ENCODE results near the gene PHF14. TPM values are rescaled to one million over a fixed set of nuclear protein-coding genes. Genes with fewer than 3 reads are reported as not detected.

Gene PHF14
- total and polyA plus RNA-seq, 4 donors: 6.9 to 24.4 (median 15.3) TPM

- H3K4me1 ChIP-seq (ENCODE audit: control insufficient read depth in 4 of 4, insufficient read depth in 4 of 4, low read length in 3 of 4): peaks cover 0 to 6% (median 3%) of the 10 kb centered on the region in 4 donors
- WGBS: 45% methylated on average over 2 of the region's 2 CpGs
- peaks cover 1 to 6% (median 3%) of the 10 kb centered on the region in 4 donors for H3K36me3 ChIP-seq (ENCODE audit: control insufficient read depth in 4 of 4, insufficient read depth in 3 of 4, low read depth in 1 of 4, low read length in 3 of 4)
- TF ChIP-seq RAD21 (IDR thresholded peaks at IDR 0.05): peak in 1 of 2 donors; percentile 13
- TF ChIP-seq, protein P1, sequence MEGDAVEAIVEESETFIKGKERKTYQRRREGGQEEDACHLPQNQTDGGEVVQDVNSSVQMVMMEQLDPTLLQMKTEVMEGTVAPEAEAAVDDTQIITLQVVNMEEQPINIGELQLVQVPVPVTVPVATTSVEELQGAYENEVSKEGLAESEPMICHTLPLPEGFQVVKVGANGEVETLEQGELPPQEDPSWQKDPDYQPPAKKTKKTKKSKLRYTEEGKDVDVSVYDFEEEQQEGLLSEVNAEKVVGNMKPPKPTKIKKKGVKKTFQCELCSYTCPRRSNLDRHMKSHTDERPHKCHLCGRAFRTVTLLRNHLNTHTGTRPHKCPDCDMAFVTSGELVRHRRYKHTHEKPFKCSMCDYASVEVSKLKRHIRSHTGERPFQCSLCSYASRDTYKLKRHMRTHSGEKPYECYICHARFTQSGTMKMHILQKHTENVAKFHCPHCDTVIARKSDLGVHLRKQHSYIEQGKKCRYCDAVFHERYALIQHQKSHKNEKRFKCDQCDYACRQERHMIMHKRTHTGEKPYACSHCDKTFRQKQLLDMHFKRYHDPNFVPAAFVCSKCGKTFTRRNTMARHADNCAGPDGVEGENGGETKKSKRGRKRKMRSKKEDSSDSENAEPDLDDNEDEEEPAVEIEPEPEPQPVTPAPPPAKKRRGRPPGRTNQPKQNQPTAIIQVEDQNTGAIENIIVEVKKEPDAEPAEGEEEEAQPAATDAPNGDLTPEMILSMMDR (IDR thresholded peaks at IDR 0.05; ENCODE audit: low read depth, low read length, missing input control): no peak
- no peak for TF ChIP-seq SP1 (IDR thresholded peaks at IDR 0.05)
- TF ChIP-seq, protein P2, sequence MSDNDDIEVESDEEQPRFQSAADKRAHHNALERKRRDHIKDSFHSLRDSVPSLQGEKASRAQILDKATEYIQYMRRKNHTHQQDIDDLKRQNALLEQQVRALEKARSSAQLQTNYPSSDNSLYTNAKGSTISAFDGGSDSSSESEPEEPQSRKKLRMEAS (IDR thresholded peaks at IDR 0.05): peak; percentile 13
- TF ChIP-seq FOXA2 (IDR thresholded peaks at IDR 0.05): no peak
- no peak for TF ChIP-seq FOXA1 (IDR thresholded peaks at IDR 0.05)
- TF ChIP-seq, protein P3, sequence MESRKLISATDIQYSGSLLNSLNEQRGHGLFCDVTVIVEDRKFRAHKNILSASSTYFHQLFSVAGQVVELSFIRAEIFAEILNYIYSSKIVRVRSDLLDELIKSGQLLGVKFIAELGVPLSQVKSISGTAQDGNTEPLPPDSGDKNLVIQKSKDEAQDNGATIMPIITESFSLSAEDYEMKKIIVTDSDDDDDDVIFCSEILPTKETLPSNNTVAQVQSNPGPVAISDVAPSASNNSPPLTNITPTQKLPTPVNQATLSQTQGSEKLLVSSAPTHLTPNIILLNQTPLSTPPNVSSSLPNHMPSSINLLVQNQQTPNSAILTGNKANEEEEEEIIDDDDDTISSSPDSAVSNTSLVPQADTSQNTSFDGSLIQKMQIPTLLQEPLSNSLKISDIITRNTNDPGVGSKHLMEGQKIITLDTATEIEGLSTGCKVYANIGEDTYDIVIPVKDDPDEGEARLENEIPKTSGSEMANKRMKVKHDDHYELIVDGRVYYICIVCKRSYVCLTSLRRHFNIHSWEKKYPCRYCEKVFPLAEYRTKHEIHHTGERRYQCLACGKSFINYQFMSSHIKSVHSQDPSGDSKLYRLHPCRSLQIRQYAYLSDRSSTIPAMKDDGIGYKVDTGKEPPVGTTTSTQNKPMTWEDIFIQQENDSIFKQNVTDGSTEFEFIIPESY (IDR thresholded peaks at IDR 0.05): no peak
- peak; percentile 93 to 97 for TF ChIP-seq HNF4A (conservative IDR thresholded peaks at IDR 0.05)
- TF ChIP-seq REST (IDR thresholded peaks at IDR 0.05): no peak
- no peak for TF ChIP-seq GABPA (IDR thresholded peaks at IDR 0.05 in 1 of 2, conservative IDR thresholded peaks at IDR 0.05 in 1 of 2)
- TF ChIP-seq NR2F2 (IDR thresholded peaks at IDR 0.05): no peak
- TF ChIP-seq YY1 (IDR thresholded peaks at IDR 0.05): peak; percentile 47
- TF ChIP-seq EGR1 (IDR thresholded peaks at IDR 0.05; ENCODE audit: low read depth in 2 of 2): no peak
- peak in 1 of 2 donors; percentile 51 for TF ChIP-seq JUND (IDR thresholded peaks at IDR 0.05)
- TF ChIP-seq RXRA (IDR thresholded peaks at IDR 0.05): peak in 1 of 2 donors; percentile 13
- no peak for TF ChIP-seq TAF1 (conservative IDR thresholded peaks at IDR 0.05)
- TF ChIP-seq HNF4G (IDR thresholded peaks at IDR 0.05): peak; percentile 87
- no peak for DNase-seq (ENCODE audit: low spot score)
- H3K9ac ChIP-seq (ENCODE audit: low read depth in 1 of 2, low read length in 2 of 2): no peak overlapping the region
- H3K27me3 ChIP-seq (ENCODE audit: control insufficient read depth in 4 of 4, insufficient read depth in 4 of 4, low read length in 3 of 4): no peaks in the 10 kb centered on the region
- H3K4me3 ChIP-seq (ENCODE audit: low read depth in 1 of 3, low read length in 3 of 3): no peak overlapping the region
- H3K27ac ChIP-seq (ENCODE audit: low read depth in 1 of 2, low read length in 2 of 2): no peak overlapping the region
- H3K9me3 ChIP-seq (ENCODE audit: control insufficient read depth in 4 of 4, low read length in 3 of 4): no peaks in the 10 kb centered on the region
Measured at GRCh38 chr7:11054033-11054432, 80.4 kb downstream of the PHF14 start.

DNA sequence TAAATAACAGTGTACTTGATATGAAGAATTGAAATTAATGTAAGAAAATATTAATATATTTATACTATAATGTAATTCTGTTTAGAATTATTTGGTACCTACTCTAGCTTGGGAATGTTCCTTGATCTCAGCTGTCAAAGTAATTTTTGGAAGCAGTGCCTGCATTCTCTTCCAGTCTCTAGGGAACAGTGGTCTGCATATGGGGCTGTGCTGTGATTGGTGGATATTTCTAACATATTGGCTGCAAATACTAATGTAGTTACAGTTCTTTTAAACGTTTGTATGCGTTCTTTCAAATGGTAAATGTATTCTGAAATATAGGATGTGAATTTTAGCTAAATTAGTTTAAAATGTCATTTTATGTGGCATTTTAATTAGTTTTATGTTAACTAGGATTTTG lies 87.2 kb downstream of the PHF14 start:
- TF ChIP-seq, protein P2 (IDR thresholded peaks at IDR 0.05): no peak
- TF ChIP-seq, protein P1 (IDR thresholded peaks at IDR 0.05; ENCODE audit: low read depth, low read length, missing input control): no peak
- no peak for TF ChIP-seq JUND (IDR thresholded peaks at IDR 0.05)
- TF ChIP-seq, protein P3 (IDR thresholded peaks at IDR 0.05): no peak
- Histone ChIP-seq H3K36me3 (ENCODE audit: control insufficient read depth in 4 of 4, insufficient read depth in 3 of 4, low read depth in 1 of 4, low read length in 3 of 4) (peaks cover 0 to 14% (median 6%) of the 10 kb centered on the region in 4 donors), H3K27me3 (ENCODE audit: control insufficient read depth in 4 of 4, insufficient read depth in 4 of 4, low read length in 3 of 4) (no peaks in the 10 kb centered on the region), H3K4me3 (ENCODE audit: low read depth in 1 of 3, low read length in 3 of 3) (no peak overlapping the region), H3K4me1 (ENCODE audit: control insufficient read depth in 4 of 4, insufficient read depth in 4 of 4, low read length in 3 of 4) (no peaks in the 10 kb centered on the region), H3K9me3 (ENCODE audit: control insufficient read depth in 4 of 4, low read length in 3 of 4) (no peaks in the 10 kb centered on the region), H3K9ac (ENCODE audit: low read depth in 1 of 2, low read length in 2 of 2) (no peak overlapping the region), H3K27ac (ENCODE audit: low read depth in 1 of 2, low read length in 2 of 2) (no peak overlapping the region)
- no peak for DNase-seq (ENCODE audit: low spot score)
- 63% methylated on average over 2 of the region's 2 CpGs for WGBS
